ENCODE results near the gene PRDM15. TPM values are rescaled to one million over a fixed set of nuclear protein-coding genes. Genes with fewer than 3 reads are reported as not detected.

Gene PRDM15
- total RNA-seq, 1 experiment from 2014 or later: 9.9 TPM

DNA sequence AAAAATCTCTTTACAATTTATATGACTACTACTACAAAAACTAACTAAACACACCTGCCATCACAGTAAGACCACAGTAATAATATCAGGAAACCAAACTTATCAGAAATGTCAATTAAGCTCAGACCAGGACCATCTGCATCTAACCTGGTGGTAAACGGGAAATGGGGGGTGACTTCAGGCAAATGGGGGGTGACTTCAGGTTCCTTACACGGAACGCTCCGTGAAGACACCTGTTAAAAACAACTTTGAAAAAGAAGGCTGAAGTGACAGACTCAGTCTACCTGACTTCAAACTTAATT lies 15.8 kb downstream of the PRDM15 start:
- H3K14ac ChIP-seq (ENCODE audit: insufficient read depth, low read length): no peak overlapping the region
- no peaks in the 10 kb centered on the region for H3K9me3 Mint-ChIP-seq
- WGBS (ENCODE audit: extremely low coverage, insufficient read length, low lambda C conversion rate): no CpG with 5 or more reads among the region's 4 CpGs
- H4K20me1 ChIP-seq (ENCODE audit: control insufficient read depth, insufficient read depth, insufficient read length): no peaks in the 10 kb centered on the region
- no peak overlapping the region for H3K23ac ChIP-seq (ENCODE audit: insufficient read length, low read depth, low read length)
- no peak overlapping the region for H4K91ac ChIP-seq (ENCODE audit: insufficient read length, low read depth, low read length)
- TF ChIP-seq, protein P1, sequence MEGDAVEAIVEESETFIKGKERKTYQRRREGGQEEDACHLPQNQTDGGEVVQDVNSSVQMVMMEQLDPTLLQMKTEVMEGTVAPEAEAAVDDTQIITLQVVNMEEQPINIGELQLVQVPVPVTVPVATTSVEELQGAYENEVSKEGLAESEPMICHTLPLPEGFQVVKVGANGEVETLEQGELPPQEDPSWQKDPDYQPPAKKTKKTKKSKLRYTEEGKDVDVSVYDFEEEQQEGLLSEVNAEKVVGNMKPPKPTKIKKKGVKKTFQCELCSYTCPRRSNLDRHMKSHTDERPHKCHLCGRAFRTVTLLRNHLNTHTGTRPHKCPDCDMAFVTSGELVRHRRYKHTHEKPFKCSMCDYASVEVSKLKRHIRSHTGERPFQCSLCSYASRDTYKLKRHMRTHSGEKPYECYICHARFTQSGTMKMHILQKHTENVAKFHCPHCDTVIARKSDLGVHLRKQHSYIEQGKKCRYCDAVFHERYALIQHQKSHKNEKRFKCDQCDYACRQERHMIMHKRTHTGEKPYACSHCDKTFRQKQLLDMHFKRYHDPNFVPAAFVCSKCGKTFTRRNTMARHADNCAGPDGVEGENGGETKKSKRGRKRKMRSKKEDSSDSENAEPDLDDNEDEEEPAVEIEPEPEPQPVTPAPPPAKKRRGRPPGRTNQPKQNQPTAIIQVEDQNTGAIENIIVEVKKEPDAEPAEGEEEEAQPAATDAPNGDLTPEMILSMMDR (conservative IDR thresholded peaks at IDR 0.05): no peak
- H3K18ac ChIP-seq (ENCODE audit: insufficient read length, low read depth, low read length): no peak overlapping the region
- H4K5ac ChIP-seq (ENCODE audit: insufficient read length, low read depth, low read length): no peak overlapping the region
- H3K4me2 ChIP-seq (ENCODE audit: insufficient read depth, insufficient read length, low read length): no peak overlapping the region
- H3K27ac Mint-ChIP-seq: peak overlapping the region in 1 of 3 experiments; percentile 20; a peak in 2 of 7 replicates
- H2AFZ ChIP-seq (ENCODE audit: low read length): no peak overlapping the region
- no peak overlapping the region for H2BK5ac ChIP-seq (ENCODE audit: insufficient read length, low read length)
- H2BK20ac ChIP-seq (ENCODE audit: low read depth, low read length, poor library complexity, severe bottlenecking): no peak overlapping the region
- peaks cover 15 to 19% of the 10 kb centered on the region in 2 experiments for H3K4me1 Mint-ChIP-seq
- DNase-seq: no peak
- no peaks in the 10 kb centered on the region for H3K27me3 ChIP-seq (ENCODE audit: insufficient read depth, low read length)
- H2AK5ac ChIP-seq (ENCODE audit: insufficient read length, low read length): no peak overlapping the region
- no peak overlapping the region for H4K8ac ChIP-seq (replicated peaks; ENCODE audit: insufficient read length, low read depth, low read length)
- H2BK15ac ChIP-seq (ENCODE audit: low read depth, low read length): no peak overlapping the region
- no peaks in the 10 kb centered on the region for H3K23me2 ChIP-seq (ENCODE audit: insufficient read length, low read depth, low read length, poor library complexity, severe bottlenecking)
- no peak overlapping the region for H3T11ph ChIP-seq (ENCODE audit: low read length)
- H3K4ac ChIP-seq (ENCODE audit: low read depth, low read length): no peak overlapping the region
- no peak overlapping the region for H3K4me3 Mint-ChIP-seq
- no peaks in the 10 kb centered on the region for H3K27me3 Mint-ChIP-seq (ENCODE audit: low read depth)
- H3K36me3 Mint-ChIP-seq (ENCODE audit: insufficient read depth in 1 of 3, low read depth in 3 of 3): peaks cover 0 to 8% (median 6%) of the 10 kb centered on the region in 3 experiments; a peak in 2 of 7 replicates
- no peak overlapping the region for H3K9ac ChIP-seq (ENCODE audit: extremely low read depth, insufficient read length, low read length)
- H3K79me2 ChIP-seq (ENCODE audit: insufficient read depth, low read length): no peaks in the 10 kb centered on the region; the same call in 1 of the 2 replicates
- H2BK120ac ChIP-seq (ENCODE audit: low read depth, low read length, poor library complexity, severe bottlenecking): no peak overlapping the region
- H3K79me1 ChIP-seq (ENCODE audit: insufficient read depth, low read depth, low read length, poor library complexity, severe bottlenecking): no peaks in the 10 kb centered on the region
- no peaks in the 10 kb centered on the region for H3K4me1 ChIP-seq (ENCODE audit: insufficient read depth, low read length)
- H3K27ac ChIP-seq (ENCODE audit: insufficient read length, low read depth, low read length): no peak overlapping the region
- no peaks in the 10 kb centered on the region for H3K9me3 ChIP-seq (ENCODE audit: control insufficient read depth, low read depth, low read length)
- no peak overlapping the region for H3K56ac ChIP-seq (ENCODE audit: insufficient read length, low read depth, low read length)
- no peak overlapping the region for H2BK12ac ChIP-seq (ENCODE audit: insufficient read length, low read depth, low read length)

Measured in H9 (cell line).